Measurements from ENCODE around the gene PALMD. TPM values are rescaled to one million over a fixed set of nuclear protein-coding genes. Genes with fewer than 3 reads are reported as not detected.

PALMD gene
- total RNA-seq, 2 experiments from 2014 or later: not detected

GRCh38 chr1:99697580-99697979 lies 51.7 kb downstream of the PALMD start:
- Mint-ChIP-seq H3K4me1 (no peaks in the 10 kb centered on the region), H3K36me3 (ENCODE audit: low read depth) (no peaks in the 10 kb centered on the region), H3K27me3 (peaks cover 48% of the 10 kb centered on the region), H3K4me3 (no peak overlapping the region), H3K9me3 (no peaks in the 10 kb centered on the region), H3K27ac (no peak overlapping the region)
- CTCF ChIA-PET: no interaction called here
- no peak for DNase-seq
- POLR2A ChIA-PET: no interaction called here

DNA sequence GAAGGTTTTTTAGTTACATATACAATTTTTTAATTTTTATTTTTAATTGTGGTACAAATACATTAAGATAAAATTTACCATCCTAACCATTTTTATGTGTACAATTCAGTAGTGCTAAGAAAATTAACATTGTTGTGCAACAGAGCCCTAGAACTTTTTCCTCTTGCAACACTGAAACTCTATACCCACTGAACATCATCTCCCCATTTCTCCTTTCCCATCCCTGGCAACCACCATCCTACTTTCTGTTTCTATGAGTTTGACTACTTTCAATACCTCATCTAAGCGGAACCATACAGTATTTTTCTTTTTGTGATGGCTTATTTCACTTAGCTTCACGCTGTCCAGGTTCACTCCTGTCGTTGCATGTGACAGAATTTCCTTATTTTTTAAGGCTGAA lies 54.1 kb downstream of the PALMD start:
- POLR2A ChIA-PET: no interaction called here
- no peak for DNase-seq
- Mint-ChIP-seq H3K27ac (no peak overlapping the region), H3K9me3 (no peaks in the 10 kb centered on the region), H3K36me3 (ENCODE audit: low read depth) (peaks cover 2% of the 10 kb centered on the region), H3K4me3 (no peak overlapping the region), H3K27me3 (peaks cover 45% of the 10 kb centered on the region), H3K4me1 (peaks cover 14% of the 10 kb centered on the region)
- CTCF ChIA-PET: no interaction called here

DNA sequence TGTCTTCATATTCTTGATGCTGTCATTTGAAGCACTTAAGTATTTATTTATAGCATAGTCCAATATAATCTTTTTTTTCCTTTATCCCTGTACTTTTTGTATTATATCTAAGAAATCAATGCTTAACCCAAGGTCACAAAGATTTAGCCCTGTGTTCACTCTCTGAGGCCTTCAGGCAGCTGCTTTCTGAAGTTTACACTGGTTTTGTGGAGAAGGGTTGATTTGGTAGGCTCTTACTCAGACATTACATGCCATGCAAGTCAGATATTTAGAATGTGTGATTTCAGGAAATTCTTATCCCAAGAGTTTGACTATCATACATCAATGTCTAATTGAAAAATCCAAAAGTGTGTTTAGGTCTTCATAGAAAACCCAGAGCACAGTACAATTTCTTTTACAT lies 56.3 kb downstream of the PALMD start:
- H3K27me3 Mint-ChIP-seq: peaks cover 37% of the 10 kb centered on the region
- POLR2A ChIA-PET: no interaction called here
- H3K4me1 Mint-ChIP-seq: peaks cover 20% of the 10 kb centered on the region
- DNase-seq: no peak
- H3K4me3 Mint-ChIP-seq: no peak overlapping the region
- H3K9me3 Mint-ChIP-seq: no peaks in the 10 kb centered on the region
- H3K36me3 Mint-ChIP-seq (ENCODE audit: low read depth): peaks cover 2% of the 10 kb centered on the region
- CTCF ChIA-PET: interaction anchor here (1.0 kb wide), 1 partner anchor 17 kb away, joined by 3 read pairs; no protein-coding TSS in a partner anchor
- H3K27ac Mint-ChIP-seq: no peak overlapping the region

DNA sequence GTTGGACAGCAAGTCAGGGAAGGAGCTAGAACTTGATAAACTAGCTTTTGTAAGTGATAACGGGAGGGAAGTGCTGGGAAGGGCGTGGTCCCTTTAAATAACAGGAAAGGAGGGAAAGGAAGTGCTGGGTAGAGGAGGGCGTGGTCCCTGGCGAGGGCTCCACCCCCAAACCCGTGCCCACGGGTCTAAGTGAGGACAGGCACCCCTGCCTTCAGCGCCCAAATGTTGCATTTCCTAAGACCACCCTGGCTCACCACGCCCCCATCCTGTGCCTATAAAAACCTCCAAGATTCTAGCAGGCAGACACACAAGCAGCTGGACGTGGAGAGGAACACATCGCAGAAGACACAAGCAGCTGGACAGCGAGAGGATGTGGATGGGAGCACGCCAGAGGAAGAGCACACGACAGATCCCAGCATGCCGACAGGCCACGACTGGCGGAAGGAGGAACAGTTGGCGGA lies 58.5 kb downstream of the PALMD start:
- Mint-ChIP-seq H3K9me3 (no peaks in the 10 kb centered on the region), H3K4me3 (peak overlapping the region; percentile 50), H3K36me3 (ENCODE audit: low read depth) (peaks cover 2% of the 10 kb centered on the region), H3K27me3 (peaks cover 19% of the 10 kb centered on the region), H3K27ac (peak overlapping the region; percentile 82), H3K4me1 (peaks cover 20% of the 10 kb centered on the region)
- ChIA-PET POLR2A (no interaction called here), CTCF (interaction anchor here (0.6 to 1.2 kb wide), 2 partner anchors 17 to 743 kb away, joined by 3 read pairs; no protein-coding TSS in a partner anchor)
- DNase-seq: no peak

GRCh38 chr1:99705385-99705784 lies 59.5 kb downstream of the PALMD start:
- CTCF ChIA-PET: interaction anchor here (1.2 kb wide), 1 partner anchor 18 kb away, joined by 3 read pairs; no protein-coding TSS in a partner anchor
- Mint-ChIP-seq H3K36me3 (ENCODE audit: low read depth) (peaks cover 2% of the 10 kb centered on the region), H3K4me1 (peaks cover 20% of the 10 kb centered on the region), H3K9me3 (no peaks in the 10 kb centered on the region), H3K4me3 (no peak overlapping the region), H3K27me3 (peaks cover 13% of the 10 kb centered on the region), H3K27ac (peak overlapping the region; percentile 51)
- no peak for DNase-seq
- POLR2A ChIA-PET: no interaction called here

DNA sequence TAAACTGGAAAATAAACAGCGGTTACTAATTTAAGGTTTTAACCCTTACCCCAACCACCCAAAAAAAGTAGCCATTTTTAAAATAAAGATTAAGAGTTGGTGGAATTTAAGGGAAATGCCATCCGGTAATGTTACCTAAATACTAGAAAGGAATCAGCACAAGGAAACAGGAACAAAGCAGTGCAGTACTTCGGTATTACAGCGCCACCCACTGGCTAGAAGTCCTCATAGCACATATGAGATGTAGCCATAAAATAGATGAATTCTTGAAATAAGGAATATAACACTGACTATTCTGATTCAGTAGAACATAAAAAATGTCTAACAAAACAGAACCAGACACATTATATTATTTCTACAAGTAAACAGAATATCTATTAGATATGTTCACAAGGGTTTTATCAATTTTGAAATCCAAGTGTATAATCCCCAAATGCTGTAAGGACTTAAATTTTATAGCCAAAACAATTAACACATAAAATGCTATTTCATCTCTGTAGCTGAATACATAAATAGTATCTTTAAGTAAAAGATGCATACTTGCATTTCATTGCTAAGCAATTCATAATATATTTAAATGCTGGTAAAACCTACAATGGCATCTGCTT lies 61.7 kb downstream of the PALMD start:
- Mint-ChIP-seq H3K4me3 (no peak overlapping the region), H3K4me1 (peaks cover 20% of the 10 kb centered on the region), H3K9me3 (no peaks in the 10 kb centered on the region), H3K27me3 (no peaks in the 10 kb centered on the region), H3K36me3 (ENCODE audit: low read depth) (peaks cover 2% of the 10 kb centered on the region), H3K27ac (no peak overlapping the region)
- peak; percentile 70 for DNase-seq
- CTCF ChIA-PET: no interaction called here
- POLR2A ChIA-PET: no interaction called here

DNA sequence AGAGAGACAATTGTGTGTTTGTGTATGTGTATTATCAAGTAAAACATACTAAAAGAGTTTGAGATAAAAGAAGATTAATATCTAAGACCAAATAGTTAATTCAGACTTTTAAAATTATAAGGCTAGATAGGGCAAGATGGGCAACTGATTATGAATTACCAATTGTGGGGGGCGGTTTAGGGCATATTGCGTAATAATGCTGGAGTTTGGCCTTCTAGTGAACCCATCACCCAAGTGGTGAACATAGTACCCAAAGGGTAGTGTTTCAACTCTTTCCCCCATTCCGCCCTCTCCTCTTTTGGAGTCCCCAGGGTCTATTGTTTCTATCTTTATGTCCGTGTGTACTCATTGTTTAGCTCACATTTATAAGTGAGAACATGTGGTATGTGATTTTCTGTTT lies 65.1 kb downstream of the PALMD start:
- Mint-ChIP-seq H3K4me3 (no peak overlapping the region), H3K36me3 (ENCODE audit: low read depth) (no peaks in the 10 kb centered on the region), H3K27ac (no peak overlapping the region), H3K27me3 (no peaks in the 10 kb centered on the region), H3K9me3 (no peaks in the 10 kb centered on the region), H3K4me1 (no peaks in the 10 kb centered on the region)
- ChIA-PET POLR2A (no interaction called here), CTCF (no interaction called here)
- no peak for DNase-seq

- H3K4me1 Mint-ChIP-seq: no peaks in the 10 kb centered on the region
- H3K27ac Mint-ChIP-seq: no peak overlapping the region
- H3K4me3 Mint-ChIP-seq: no peak overlapping the region
- no peaks in the 10 kb centered on the region for H3K9me3 Mint-ChIP-seq
- H3K36me3 Mint-ChIP-seq (ENCODE audit: low read depth): no peaks in the 10 kb centered on the region
- H3K27me3 Mint-ChIP-seq: no peaks in the 10 kb centered on the region
- no peak for DNase-seq
- POLR2A ChIA-PET: no interaction called here
- CTCF ChIA-PET: interaction anchor here (0.6 kb wide), 1 partner anchor 226 kb away, joined by 4 read pairs; no protein-coding TSS in a partner anchor
Observed at GRCh38 chr1:99713006-99713405, 67.1 kb downstream of the PALMD start.

- DNase-seq: no peak
- Mint-ChIP-seq H3K4me1 (no peaks in the 10 kb centered on the region), H3K36me3 (ENCODE audit: low read depth) (no peaks in the 10 kb centered on the region), H3K27ac (no peak overlapping the region), H3K4me3 (no peak overlapping the region), H3K27me3 (no peaks in the 10 kb centered on the region), H3K9me3 (no peaks in the 10 kb centered on the region)
- ChIA-PET POLR2A (no interaction called here), CTCF (no interaction called here)
Observed at GRCh38 chr1:99717005-99717404, 71.1 kb downstream of the PALMD start.

GRCh38 chr1:99723251-99723650 lies 77.3 kb downstream of the PALMD start:
- ChIA-PET CTCF (no interaction called here), POLR2A (no interaction called here)
- Mint-ChIP-seq H3K9me3 (no peaks in the 10 kb centered on the region), H3K4me1 (no peaks in the 10 kb centered on the region), H3K27me3 (no peaks in the 10 kb centered on the region), H3K4me3 (no peak overlapping the region), H3K36me3 (ENCODE audit: low read depth) (no peaks in the 10 kb centered on the region), H3K27ac (no peak overlapping the region)
- no peak for DNase-seq

DNA sequence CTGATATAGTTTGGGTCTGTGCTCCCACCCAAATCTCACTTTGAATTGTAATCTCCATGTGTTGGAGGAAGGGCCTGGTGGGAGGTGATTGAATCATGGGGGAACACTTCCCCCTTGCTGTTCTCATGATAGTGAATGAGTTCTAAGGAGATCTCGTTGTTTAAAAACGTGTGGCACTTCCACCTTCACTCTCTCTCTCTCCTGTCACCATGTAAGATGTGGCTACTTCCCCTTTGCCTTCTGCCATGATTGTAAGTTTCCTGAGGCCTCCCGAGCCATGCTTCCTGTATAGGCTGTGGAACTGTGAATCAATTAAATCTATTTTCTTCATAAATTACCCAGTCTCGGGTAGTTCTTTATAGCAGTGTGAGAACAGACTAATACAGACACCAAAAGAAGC lies 80.1 kb downstream of the PALMD start:
- Mint-ChIP-seq H3K27me3 (no peaks in the 10 kb centered on the region), H3K9me3 (no peaks in the 10 kb centered on the region), H3K36me3 (ENCODE audit: low read depth) (no peaks in the 10 kb centered on the region), H3K27ac (no peak overlapping the region), H3K4me1 (no peaks in the 10 kb centered on the region), H3K4me3 (no peak overlapping the region)
- no peak for DNase-seq
- ChIA-PET CTCF (interaction anchor here (0.8 kb wide), 1 partner anchor 32 kb away, joined by 3 read pairs; no protein-coding TSS in a partner anchor), POLR2A (no interaction called here)

DNA sequence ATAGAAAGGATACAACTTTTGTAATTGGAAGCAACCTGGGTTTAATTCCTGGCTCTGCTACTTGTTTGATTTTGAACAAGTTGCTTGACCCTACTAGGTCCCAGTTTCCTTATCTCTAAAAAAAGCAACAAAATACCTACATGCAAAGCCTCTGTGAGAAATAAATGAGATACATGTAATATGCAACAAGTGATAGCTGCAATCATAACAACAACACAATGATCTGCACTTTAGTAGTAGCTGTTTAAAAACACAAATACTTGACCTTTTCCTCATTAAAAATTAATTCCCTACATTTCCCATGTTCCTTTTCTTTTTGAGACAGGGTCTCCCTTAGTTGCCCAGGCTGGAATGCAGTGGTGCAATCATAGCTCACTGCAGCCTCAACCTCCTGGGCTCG lies 80.5 kb downstream of the PALMD start:
- no peak overlapping the region for H3K4me3 Mint-ChIP-seq
- no peak overlapping the region for H3K27ac Mint-ChIP-seq
- H3K27me3 Mint-ChIP-seq: no peaks in the 10 kb centered on the region
- H3K9me3 Mint-ChIP-seq: no peaks in the 10 kb centered on the region
- ChIA-PET POLR2A (no interaction called here), CTCF (interaction anchor here (0.8 kb wide), 1 partner anchor 32 kb away, joined by 3 read pairs; no protein-coding TSS in a partner anchor)
- no peak for DNase-seq
- H3K36me3 Mint-ChIP-seq (ENCODE audit: low read depth): no peaks in the 10 kb centered on the region
- H3K4me1 Mint-ChIP-seq: no peaks in the 10 kb centered on the region

DNA sequence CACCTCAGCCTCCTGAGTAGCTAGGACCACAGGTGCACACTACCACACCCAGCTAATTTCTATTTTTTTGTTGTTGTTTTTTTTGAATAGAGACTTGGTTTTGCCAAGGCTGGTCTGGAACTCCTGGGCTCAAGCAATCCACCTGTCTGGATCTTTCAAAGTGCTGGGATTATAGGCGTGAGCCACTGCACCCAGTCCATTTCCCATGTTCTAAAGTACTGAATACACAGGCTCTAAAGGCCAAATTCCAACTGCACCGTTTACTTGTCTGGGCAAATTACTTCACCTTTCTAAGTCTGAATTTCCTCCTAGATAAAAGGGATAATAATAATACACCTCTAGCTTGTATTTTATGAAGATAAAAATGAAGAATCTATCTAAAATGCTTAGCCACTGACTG lies 80.9 kb downstream of the PALMD start:
- H3K27me3 Mint-ChIP-seq: no peaks in the 10 kb centered on the region
- no peaks in the 10 kb centered on the region for H3K36me3 Mint-ChIP-seq (ENCODE audit: low read depth)
- CTCF ChIA-PET: interaction anchor here (0.8 kb wide), 1 partner anchor 33 kb away, joined by 3 read pairs; no protein-coding TSS in a partner anchor
- POLR2A ChIA-PET: no interaction called here
- no peaks in the 10 kb centered on the region for H3K9me3 Mint-ChIP-seq
- no peak for DNase-seq
- no peak overlapping the region for H3K4me3 Mint-ChIP-seq
- H3K4me1 Mint-ChIP-seq: no peaks in the 10 kb centered on the region
- H3K27ac Mint-ChIP-seq: no peak overlapping the region

DNA sequence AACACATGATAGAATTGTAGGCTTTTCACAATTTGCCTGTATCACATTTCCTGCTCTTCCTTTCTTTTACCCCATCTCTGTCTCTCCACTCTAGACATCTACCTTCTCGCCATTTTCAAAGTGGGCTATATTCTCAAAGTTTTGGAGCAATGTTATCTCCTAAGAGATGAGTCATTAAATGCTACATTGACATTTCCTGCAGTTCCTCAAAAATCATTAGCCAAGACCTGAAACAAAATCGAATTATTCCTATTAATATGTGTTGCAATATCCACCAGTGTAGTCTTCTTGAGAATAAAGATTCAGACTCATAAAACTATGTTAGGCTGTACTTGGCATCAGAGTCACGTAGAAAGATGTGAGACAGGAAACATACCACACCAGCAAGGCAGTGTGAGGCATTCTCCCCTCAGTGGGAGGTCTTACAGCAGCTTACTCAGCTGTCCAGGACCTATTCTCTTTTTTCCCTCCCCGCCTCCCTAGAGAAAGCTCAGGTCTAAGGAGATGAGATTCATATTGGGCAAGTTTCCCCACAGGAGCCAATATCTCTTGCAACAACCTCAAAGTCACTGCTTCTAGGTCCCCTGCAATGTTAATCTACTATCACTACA lies 81.8 kb downstream of the PALMD start:
- Mint-ChIP-seq H3K36me3 (ENCODE audit: low read depth) (no peaks in the 10 kb centered on the region), H3K4me3 (no peak overlapping the region), H3K27me3 (no peaks in the 10 kb centered on the region), H3K27ac (no peak overlapping the region), H3K4me1 (no peaks in the 10 kb centered on the region), H3K9me3 (no peaks in the 10 kb centered on the region)
- DNase-seq: no peak
- ChIA-PET POLR2A (no interaction called here), CTCF (no interaction called here)

Measured in activated CD4-positive, alpha-beta T cell treated with anti-CD3 and anti-CD28 coated beads, Interleukin-2, amount 10 ng/mL, durations not matched to agents 7 days and 5 days (primary cell).